Neural crest cell (in vitro differentiated cells): Measurements from ENCODE around the gene FAM162A. TPM values are rescaled to one million over a fixed set of nuclear protein-coding genes. Genes with fewer than 3 reads are reported as not detected.

ENCODE experiments used
- DNase-seq: peaks from one replicate; pipeline ENCODE4 v3.0.0; 2021; ENCODE audit warnings: low read depth, mixed read lengths, low spot score
- H3K27ac Mint-ChIP-seq: one replicate; pipeline ENCODE4 v1.8.0; 2021; ENCODE audit warnings: mild to moderate bottlenecking, mixed read lengths; ENCODE audit not compliant: unreplicated experiment
- H3K27me3 Mint-ChIP-seq: 2 replicates; pipeline ENCODE4 v1.8.0; 2021; ENCODE audit warnings: low read depth, mild to moderate bottlenecking, mixed read lengths
- H3K36me3 Mint-ChIP-seq: 2 replicates; pipeline ENCODE4 v1.8.0; 2021; ENCODE audit warnings: low read depth, mild to moderate bottlenecking, mixed read lengths
- H3K4me1 Mint-ChIP-seq: 2 replicates; pipeline ENCODE4 v1.8.0; 2021; ENCODE audit warnings: mixed read lengths
- H3K4me3 Mint-ChIP-seq: one replicate; pipeline ENCODE4 v1.8.0; 2021; ENCODE audit warnings: mild to moderate bottlenecking, mixed read lengths
- H3K9me3 Mint-ChIP-seq: 2 replicates; pipeline ENCODE4 v1.8.0; 2021; ENCODE audit warnings: mixed read lengths
- CTCF ChIP-seq: fragments of 200-600 bp; sonication (generic); conservative IDR thresholded peaks from 2 replicates; pipeline ENCODE4 v1.5.0; 2021; ENCODE audit warnings: antibody characterized with exemption, mild to moderate bottlenecking
- total RNA-seq: library from RNA; stranded (reverse); gene quantifications from 2 replicates; pipeline ENCODE4 v1.2.1, GENCODE V29; 2021

The FAM162A gene
- total RNA-seq, 1 donor from 2014 or later = 22.2 TPM

GRCh38 chr3:122366379-122366749 is 17.6 kb upstream of the FAM162A start:
- Mint-ChIP-seq H3K27ac (no peak overlapping the region), H3K4me1 (no peaks in the 10 kb centered on the region), H3K4me3 (no peak overlapping the region), H3K36me3 (no peaks in the 10 kb centered on the region), H3K27me3 (no peaks in the 10 kb centered on the region), H3K9me3 (no peaks in the 10 kb centered on the region)
- TF ChIP-seq CTCF = no peak
- no peak for DNase-seq

- Mint-ChIP-seq H3K9me3 (no peaks in the 10 kb centered on the region), H3K27ac (no peak overlapping the region)
These were observed 9.9 kb upstream of the FAM162A start for GRCh38 chr3:122374034-122374433.

GRCh38 chr3:122377975-122378374 is 6.0 kb upstream of the FAM162A start:
- no peaks in the 10 kb centered on the region for H3K36me3 Mint-ChIP-seq
- no peak overlapping the region for H3K27ac Mint-ChIP-seq
- H3K9me3 Mint-ChIP-seq = no peaks in the 10 kb centered on the region
- H3K27me3 Mint-ChIP-seq = no peaks in the 10 kb centered on the region
- H3K4me3 Mint-ChIP-seq = no peak overlapping the region
- no peak for DNase-seq
- TF ChIP-seq CTCF = no peak
- peaks cover 15% of the 10 kb centered on the region for H3K4me1 Mint-ChIP-seq

More at GRCh38 chr3:122374034-122374433, 9.9 kb upstream of the FAM162A start:
- no peak for DNase-seq
- TF ChIP-seq CTCF = no peak
- Mint-ChIP-seq H3K27me3 (no peaks in the 10 kb centered on the region), H3K4me1 (no peaks in the 10 kb centered on the region), H3K36me3 (no peaks in the 10 kb centered on the region), H3K4me3 (no peak overlapping the region)

GRCh38 chr3:122382888-122383666 is 905 bp upstream of the FAM162A start, which contains the start of gene MIX23:
Gene MIX23 (minus strand): TSS chr3:122383231. CDS start chr3:122383224, 7 bp downstream.
- Mint-ChIP-seq H3K27ac (peak within 1 kb of the TSS; percentile 96), H3K36me3 (no peaks in the 10 kb centered on the region), H3K4me3 (peak within 1 kb of the TSS; percentile 98), H3K9me3 (no peaks in the 10 kb centered on the region), H3K27me3 (no peaks in the 10 kb centered on the region), H3K4me1 (peaks cover 31% of the 10 kb centered on the region)
- no peak for TF ChIP-seq CTCF
- peak; percentile 79 for DNase-seq

GRCh38 chr3:122387709-122388108 is 3.7 kb downstream of the FAM162A start:
- DNase-seq = no peak
- H3K9me3 Mint-ChIP-seq = no peaks in the 10 kb centered on the region
- H3K27ac Mint-ChIP-seq = no peak overlapping the region
- no peaks in the 10 kb centered on the region for H3K36me3 Mint-ChIP-seq
- TF ChIP-seq CTCF = no peak
- no peak overlapping the region for H3K4me3 Mint-ChIP-seq
- no peaks in the 10 kb centered on the region for H3K27me3 Mint-ChIP-seq
- peaks cover 18% of the 10 kb centered on the region for H3K4me1 Mint-ChIP-seq
